A673 (cell line): ENCODE data around the gene NME9. TPM values are rescaled to one million over a fixed set of nuclear protein-coding genes. Genes with fewer than 3 reads are reported as not detected.

Source experiments
- Bru-seq: library from RNA; stranded (reverse); fragments of 400-500 nt; gene quantifications from one replicate; lab custom pipeline; 2021; lab: Mats Ljungman, UMichigan
- BruChase-seq, 2 experiments: library from RNA; stranded (reverse); fragments of 400-500 nt; gene quantifications; one replicate each; lab custom pipeline; 2021; lab: Mats Ljungman, UMichigan
- BruUV-seq: library from RNA; stranded (reverse); fragments of 400-500 nt; replicated peaks from 2 replicates; lab custom pipeline; 2021; lab: Mats Ljungman, UMichigan
- CTCF ChIA-PET: fragments of 300-600 bp; sonication (Branson Sonifier 250); formaldehyde crosslinking; loops from one replicate; lab custom pipeline; 2022; ENCODE audit warnings: antibody characterized with exemption; lab: Charles Lee
- POLR2A ChIA-PET: fragments of 300-600 bp; sonication (Branson Sonifier 250); formaldehyde crosslinking; loops from one replicate; lab custom pipeline; 2022; ENCODE audit warnings: antibody characterized with exemption; ENCODE audit not compliant: low non-redundant PET; lab: Charles Lee
- DNase-seq: peaks from one replicate; pipeline ENCODE4 v3.0.0-alpha.2; 2015; ENCODE audit warnings: low spot score
- H3K27ac ChIP-seq: fragments of 200-600 bp; sonication (generic); 2 replicates; pipeline ENCODE4 v1.5.1; 2016; ENCODE audit warnings: mixed run types, low read depth, mild to moderate bottlenecking, mixed read lengths, antibody characterized with exemption, low read length; ENCODE audit not compliant: poor library complexity, severe bottlenecking
- H3K27me3 ChIP-seq: fragments of 200-600 bp; sonication (generic); replicated peaks from 2 replicates; pipeline ENCODE4 v1.6.1; 2017; ENCODE audit warnings: mixed run types, low read depth, mild to moderate bottlenecking, mixed read lengths, antibody characterized with exemption, low read length; ENCODE audit not compliant: insufficient read depth, poor library complexity
- H3K36me3 ChIP-seq: fragments of 200-600 bp; sonication (generic); 2 replicates; pipeline ENCODE4 v1.6.1; 2016; ENCODE audit warnings: mixed run types, mild to moderate bottlenecking, mixed read lengths, antibody characterized with exemption, low read length; ENCODE audit not compliant: insufficient read depth, poor library complexity, severe bottlenecking
- H3K4me1 ChIP-seq: fragments of 200-600 bp; sonication (generic); 2 replicates; pipeline ENCODE4 v1.6.1; 2017; ENCODE audit warnings: mixed run types, mild to moderate bottlenecking, mixed read lengths, antibody characterized with exemption, low read length; ENCODE audit not compliant: insufficient read depth, poor library complexity, severe bottlenecking
- H3K4me3 ChIP-seq: fragments of 200-600 bp; sonication (generic); 2 replicates; pipeline ENCODE4 v1.5.1; 2016; ENCODE audit warnings: low read depth, mixed run types, mild to moderate bottlenecking, mixed read lengths, low read length; ENCODE audit not compliant: poor library complexity, severe bottlenecking
- H3K9me3 ChIP-seq: fragments of 200-600 bp; sonication (generic); 2 replicates; pipeline ENCODE4 v1.6.1; 2016; ENCODE audit warnings: mixed run types, low read depth, mild to moderate bottlenecking, mixed read lengths, antibody characterized with exemption, low read length; ENCODE audit not compliant: poor library complexity, severe bottlenecking
- CTCF ChIP-seq: fragments of 300-800, 200-600 bp; sonication (generic); conservative IDR thresholded peaks from 2 replicates; pipeline ENCODE4 v1.5.1; 2017; ENCODE audit warnings: low read depth, mild to moderate bottlenecking, antibody characterized with exemption, low read length, moderate library complexity, mixed read lengths
- EZH2 ChIP-seq: fragments of 200-600 bp; sonication (generic); IDR thresholded peaks from 2 replicates; pipeline ENCODE4 v1.6.1; 2017; ENCODE audit warnings: borderline replicate concordance, low read depth, mild to moderate bottlenecking, mixed read lengths, antibody characterized with exemption, low read length; ENCODE audit not compliant: poor library complexity, severe bottlenecking
- intact Hi-C: fragments of 100-400 bp; cut with micrococcal nuclease; formaldehyde crosslinking; loops from one replicate; pipeline ENCODE4 v1.10.0; 2022; ENCODE audit not compliant: unreplicated experiment
- long read RNA-seq: library from polyadenylated mRNA; stranded (forward); transcript quantifications from one replicate; pipeline ENCODE4 v2.0.0, GENCODE V29; 2022
- total RNA-seq: library from RNA; stranded (reverse); gene quantifications from 2 replicates; pipeline ENCODE4 v1.2.3, GENCODE V29; 2021

NME9 gene
- total RNA-seq (not detected in 2 replicates), Bru-seq, nascent RNA (percentile 5 among the genes with signal in this experiment), BruChase-seq, experiment 1, labeled RNA remaining after a 2-hour chase (not detected), BruChase-seq, experiment 2, labeled RNA remaining after a 6-hour chase (not detected)
- long read RNA-seq, partial matches to known transcripts = 0 of 5 reads
- long read RNA-seq, other reads (novel, unspliced or antisense) = 5 of 5 reads

GRCh38 chr3:138329127-138329983, at the start of gene NME9:
Gene NME9, minus strand, starts transcription at chr3:138329851. Its CDS starts 516 bp downstream, at chr3:138329335.
- CTCF ChIA-PET = no interaction called here
- Histone ChIP-seq H3K27me3 (peaks cover 4% of the 10 kb centered on the region), H3K4me3 (peak within 1 kb of the TSS; percentile 61), H3K27ac (no peak within 1 kb of the TSS), H3K9me3 (no peaks in the 10 kb centered on the region), H3K4me1 (peaks cover 6% of the 10 kb centered on the region), H3K36me3 (no peaks in the 10 kb centered on the region)
- intact Hi-C loops = no loop called here
- no TSS peak for BruUV-seq
- DNase-seq = peak; percentile 85
- POLR2A ChIA-PET = no interaction called here
- TF ChIP-seq EZH2 (no peak), CTCF (peak; percentile 74)

- intact Hi-C loops = no loop called here
- ChIA-PET POLR2A (no interaction called here), CTCF (no interaction called here)
- TF ChIP-seq CTCF (no peak), EZH2 (no peak)
- no TSS peak for BruUV-seq
- Histone ChIP-seq H3K4me1 (no peaks in the 10 kb centered on the region), H3K4me3 (no peak overlapping the region), H3K27me3 (no peaks in the 10 kb centered on the region), H3K36me3 (no peaks in the 10 kb centered on the region), H3K9me3 (no peaks in the 10 kb centered on the region), H3K27ac (no peak overlapping the region)
- DNase-seq = no peak
Measured at GRCh38 chr3:138378990-138379389, 49.3 kb upstream of the NME9 start.

- CTCF ChIA-PET = no interaction called here
- BruUV-seq = no TSS peak
- Histone ChIP-seq H3K9me3 (no peaks in the 10 kb centered on the region), H3K4me3 (no peak overlapping the region), H3K27ac (no peak overlapping the region), H3K27me3 (no peaks in the 10 kb centered on the region), H3K4me1 (no peaks in the 10 kb centered on the region), H3K36me3 (no peaks in the 10 kb centered on the region)
- POLR2A ChIA-PET = no interaction called here
- intact Hi-C loops = no loop called here
- no peak for DNase-seq
- TF ChIP-seq EZH2 = no peak
- no peak for TF ChIP-seq CTCF
Measured at GRCh38 chr3:138378331-138378730, 48.7 kb upstream of the NME9 start.
